Activated CD4-positive, alpha-beta T cell treated with anti-CD3 and anti-CD28 coated beads, Interleukin-2, amount 50 U/mL, for 4 hours (primary cell): Measurements from ENCODE around the gene AOC3.
"Not testable (repeated sequence)": the region's sequence is repeated elsewhere in the genome, so short reads cannot be mapped to it uniquely, and the experiment has no call there.

Experiments used
- DNase-seq, 2 experiments: peaks; one replicate each; pipeline ENCODE4 v3.0.0-alpha.2; 2020

Gene AOC3

GRCh38 chr17:42844761-42845555, 6.0 kb upstream of the AOC3 start:
- DNase-seq, result no peak

- DNase-seq, result no peak
These were observed 5.5 kb upstream of the AOC3 start for GRCh38 chr17:42845556-42845917.

GRCh38 chr17:42845918-42846593, 4.9 kb upstream of the AOC3 start:
- no peak for DNase-seq

- no peak for DNase-seq
These were observed 4.3 kb upstream of the AOC3 start for GRCh38 chr17:42846594-42847280.

GRCh38 chr17:42848093-42848492, 2.9 kb upstream of the AOC3 start:
- DNase-seq, result no peak

GRCh38 chr17:42849031-42849430, 2.0 kb upstream of the AOC3 start:
- no peak for DNase-seq

- no peak for DNase-seq
These were observed 1.4 kb upstream of the AOC3 start for GRCh38 chr17:42849451-42850181.

- DNase-seq, result not testable (repeated sequence)
These were observed 607 bp downstream of the AOC3 start for GRCh38 chr17:42851371-42852240.

- DNase-seq, result no peak
These were observed 1.4 kb downstream of the AOC3 start for GRCh38 chr17:42852351-42852750.

GRCh38 chr17:42853004-42853403, 2.0 kb downstream of the AOC3 start:
- no peak for DNase-seq

GRCh38 chr17:42853597-42853967, 2.6 kb downstream of the AOC3 start:
- no peak for DNase-seq

GRCh38 chr17:42853968-42854790, 3.2 kb downstream of the AOC3 start:
- DNase-seq, result no peak

GRCh38 chr17:42855048-42855596, 4.1 kb downstream of the AOC3 start:
- no peak for DNase-seq

GRCh38 chr17:42856093-42856492, 5.1 kb downstream of the AOC3 start:
- DNase-seq, result not testable (repeated sequence)

- DNase-seq, result not testable (repeated sequence)
These were observed 5.5 kb downstream of the AOC3 start for GRCh38 chr17:42856516-42856915.

GRCh38 chr17:42857389-42857788, 6.4 kb downstream of the AOC3 start:
- DNase-seq, result no peak

GRCh38 chr17:42865638-42866094, 14.7 kb downstream of the AOC3 start:
- DNase-seq, result no peak

- no peak for DNase-seq
These were observed 15.2 kb downstream of the AOC3 start for GRCh38 chr17:42866216-42866615.

- DNase-seq, result no peak
These were observed 15.9 kb downstream of the AOC3 start for GRCh38 chr17:42866631-42867575.
